Endothelial cell (in vitro differentiated cells): ENCODE results near the gene RNF208. TPM values are rescaled to one million over a fixed set of nuclear protein-coding genes. Genes with fewer than 3 reads are reported as not detected.
A peak's percentile ranks its signal among the peaks of the same experiment; 100 is the strongest.

Experiments
- DNase-seq: peaks from one replicate; pipeline ENCODE4 v3.0.0; 2021; ENCODE audit warnings: low spot score
- H3K27ac Mint-ChIP-seq: one replicate; pipeline ENCODE4 v1.8.0; 2021; ENCODE audit warnings: mixed read lengths, inconsistent platforms; ENCODE audit not compliant: unreplicated experiment
- H3K27me3 Mint-ChIP-seq: one replicate; pipeline ENCODE4 v1.8.0; 2021; ENCODE audit warnings: mild to moderate bottlenecking, moderate library complexity, mixed read lengths, inconsistent platforms; ENCODE audit not compliant: unreplicated experiment
- H3K36me3 Mint-ChIP-seq: one replicate; pipeline ENCODE4 v1.8.0; 2021; ENCODE audit warnings: mild to moderate bottlenecking, low read depth, mixed read lengths, inconsistent platforms; ENCODE audit not compliant: unreplicated experiment
- H3K4me1 Mint-ChIP-seq: one replicate; pipeline ENCODE4 v1.8.0; 2021; ENCODE audit warnings: mild to moderate bottlenecking, mixed read lengths, inconsistent platforms; ENCODE audit not compliant: unreplicated experiment
- H3K4me3 Mint-ChIP-seq: one replicate; pipeline ENCODE4 v1.8.0; 2021; ENCODE audit warnings: mild to moderate bottlenecking, mixed read lengths, inconsistent platforms; ENCODE audit not compliant: unreplicated experiment
- H3K9me3 Mint-ChIP-seq: one replicate; pipeline ENCODE4 v1.8.0; 2021; ENCODE audit warnings: mixed read lengths, inconsistent platforms; ENCODE audit not compliant: unreplicated experiment
- total RNA-seq: library from RNA; stranded (reverse); fragmentation: NEBNext Ultra II Directional; extraction: Animal tissue kit (Norgen Biotek cat#: 25700); gene quantifications from one replicate; pipeline ENCODE4 v1.2.1, GENCODE V29; 2021; ENCODE audit not compliant: unreplicated experiment
- TF ChIP-seq, protein P1 (sequence below): fragments of 200-600 bp; sonication (generic); IDR thresholded peaks from one replicate; pipeline ENCODE4 v1.5.0; 2021; ENCODE audit warnings: antibody characterized with exemption; ENCODE audit not compliant: unreplicated experiment

Gene RNF208
- total RNA-seq, 1 donor from 2014 or later = 1.1 TPM

DNA sequence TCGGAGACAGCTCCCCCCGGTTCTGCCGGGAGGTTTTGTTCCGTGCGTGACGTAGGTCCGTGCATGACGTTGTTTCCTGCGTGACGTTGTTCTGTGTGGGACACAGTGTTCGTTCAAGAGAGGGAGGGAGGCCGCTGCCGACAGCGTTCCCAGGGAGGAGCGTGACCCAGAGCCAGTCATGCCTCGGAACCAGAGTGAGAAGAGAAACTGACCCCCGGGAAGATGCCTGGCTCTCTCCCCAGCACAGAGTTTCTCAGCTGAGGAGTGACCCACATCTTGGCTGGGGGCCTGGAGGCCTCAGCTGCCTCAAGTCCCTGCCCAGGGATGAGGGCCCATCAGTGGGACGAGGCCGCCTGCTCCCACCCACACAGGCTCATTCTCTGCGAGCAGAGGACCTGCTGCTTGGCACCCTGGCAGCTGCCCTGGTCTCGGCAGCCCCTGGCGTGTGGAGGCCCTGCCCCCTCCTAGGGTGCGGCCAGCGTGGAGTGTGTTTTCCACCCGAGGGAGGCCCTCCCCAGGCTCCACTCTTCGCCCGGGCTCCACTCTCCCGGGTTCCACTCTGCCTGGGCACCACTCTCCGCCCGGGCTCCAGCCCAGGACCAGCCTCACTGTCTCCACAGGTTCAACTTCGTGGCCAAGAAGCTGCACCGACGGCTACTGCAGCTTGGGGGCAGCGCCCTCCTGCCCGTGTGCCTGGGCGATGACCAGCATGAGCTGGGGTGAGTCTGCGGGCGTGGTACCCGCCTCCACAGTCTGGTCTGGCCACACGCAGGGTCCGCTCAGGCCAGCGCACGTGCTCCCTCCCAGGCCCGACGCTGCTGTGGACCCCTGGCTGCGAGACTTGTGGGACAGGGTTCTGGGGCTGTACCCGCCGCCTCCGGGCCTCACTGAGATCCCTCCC lies 8.6 kb downstream of the RNF208 start:
- Mint-ChIP-seq H3K9me3 (no peaks in the 10 kb centered on the region), H3K4me1 (peaks cover 6% of the 10 kb centered on the region), H3K36me3 (peaks cover 13% of the 10 kb centered on the region), H3K27ac (peak overlapping the region; percentile 48), H3K4me3 (peak overlapping the region; percentile 59), H3K27me3 (peaks cover 12% of the 10 kb centered on the region)
- TF ChIP-seq, protein P1, sequence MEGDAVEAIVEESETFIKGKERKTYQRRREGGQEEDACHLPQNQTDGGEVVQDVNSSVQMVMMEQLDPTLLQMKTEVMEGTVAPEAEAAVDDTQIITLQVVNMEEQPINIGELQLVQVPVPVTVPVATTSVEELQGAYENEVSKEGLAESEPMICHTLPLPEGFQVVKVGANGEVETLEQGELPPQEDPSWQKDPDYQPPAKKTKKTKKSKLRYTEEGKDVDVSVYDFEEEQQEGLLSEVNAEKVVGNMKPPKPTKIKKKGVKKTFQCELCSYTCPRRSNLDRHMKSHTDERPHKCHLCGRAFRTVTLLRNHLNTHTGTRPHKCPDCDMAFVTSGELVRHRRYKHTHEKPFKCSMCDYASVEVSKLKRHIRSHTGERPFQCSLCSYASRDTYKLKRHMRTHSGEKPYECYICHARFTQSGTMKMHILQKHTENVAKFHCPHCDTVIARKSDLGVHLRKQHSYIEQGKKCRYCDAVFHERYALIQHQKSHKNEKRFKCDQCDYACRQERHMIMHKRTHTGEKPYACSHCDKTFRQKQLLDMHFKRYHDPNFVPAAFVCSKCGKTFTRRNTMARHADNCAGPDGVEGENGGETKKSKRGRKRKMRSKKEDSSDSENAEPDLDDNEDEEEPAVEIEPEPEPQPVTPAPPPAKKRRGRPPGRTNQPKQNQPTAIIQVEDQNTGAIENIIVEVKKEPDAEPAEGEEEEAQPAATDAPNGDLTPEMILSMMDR = no peak
- no peak for DNase-seq

- TF ChIP-seq, protein P1 = no peak
- DNase-seq = no peak
These were observed 9.5 kb downstream of the RNF208 start for GRCh38 chr9:137212520-137212919.

GRCh38 chr9:137211532-137211931 lies 10.5 kb downstream of the RNF208 start:
- Mint-ChIP-seq H3K27ac (peak overlapping the region; percentile 68), H3K4me3 (peak overlapping the region; percentile 83), H3K36me3 (peaks cover 25% of the 10 kb centered on the region), H3K9me3 (no peaks in the 10 kb centered on the region), H3K4me1 (peaks cover 17% of the 10 kb centered on the region), H3K27me3 (peaks cover 12% of the 10 kb centered on the region)
- TF ChIP-seq, protein P1 = no peak
- DNase-seq = no peak

More at GRCh38 chr9:137212520-137212919, 9.5 kb downstream of the RNF208 start:
- Mint-ChIP-seq H3K4me3 (no peak overlapping the region), H3K27ac (no peak overlapping the region), H3K36me3 (peaks cover 15% of the 10 kb centered on the region), H3K4me1 (peaks cover 7% of the 10 kb centered on the region), H3K27me3 (peaks cover 13% of the 10 kb centered on the region), H3K9me3 (no peaks in the 10 kb centered on the region)

DNA sequence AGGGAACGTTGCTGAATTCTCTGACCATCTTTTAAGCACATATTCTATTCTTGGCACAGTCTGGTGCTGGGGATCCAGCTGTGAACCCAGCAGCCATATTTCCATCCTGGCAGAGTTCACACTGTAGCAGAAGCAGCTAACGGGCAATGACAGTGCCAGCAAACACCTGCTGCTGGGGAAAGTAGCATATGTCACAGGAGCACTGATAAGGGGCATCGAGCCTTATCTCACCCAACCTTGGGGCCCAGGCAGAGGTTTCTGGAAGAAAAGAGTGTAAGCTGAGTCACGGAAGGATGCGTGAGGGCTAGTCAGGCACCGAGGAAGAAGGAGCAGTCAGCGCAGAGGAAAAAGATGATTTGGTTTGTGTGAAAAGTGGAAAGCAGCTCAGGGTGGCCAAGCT lies 15.4 kb downstream of the RNF208 start:
- no peaks in the 10 kb centered on the region for H3K9me3 Mint-ChIP-seq
- no peak for DNase-seq
- H3K36me3 Mint-ChIP-seq = peaks cover 22% of the 10 kb centered on the region
- peaks cover 27% of the 10 kb centered on the region for H3K4me1 Mint-ChIP-seq
- peaks cover 14% of the 10 kb centered on the region for H3K27me3 Mint-ChIP-seq
- H3K27ac Mint-ChIP-seq = peak overlapping the region; percentile 55
- peak overlapping the region; percentile 97 for H3K4me3 Mint-ChIP-seq
- TF ChIP-seq, protein P1 = no peak
